ENCODE results near the gene PACC1. TPM values are rescaled to one million over a fixed set of nuclear protein-coding genes. Genes with fewer than 3 reads are reported as not detected.

Gene PACC1
- 3.4 TPM for total RNA-seq
- long read RNA-seq: 0 reads

GRCh38 chr1:212414328-212415106, at the start of gene PACC1:
PACC1 (minus strand) TSS chr1:212414886; CDS start chr1:212414757, 129 bp downstream.
- intact Hi-C loops (cut with DNase I): no loop called here
- DNase-seq (ENCODE audit: missing footprints) (peak; percentile 94), ATAC-seq (peak; percentile 98)

- ATAC-seq (no peak), DNase-seq (ENCODE audit: missing footprints) (no peak)
- intact Hi-C loops (cut with DNase I): no loop called here
These were observed 49.0 kb upstream of the PACC1 start for GRCh38 chr1:212463565-212464285.

- ATAC-seq: no peak
- intact Hi-C loops (cut with DNase I): no loop called here
These were observed 47.4 kb upstream of the PACC1 start for GRCh38 chr1:212461916-212462660.

DNA sequence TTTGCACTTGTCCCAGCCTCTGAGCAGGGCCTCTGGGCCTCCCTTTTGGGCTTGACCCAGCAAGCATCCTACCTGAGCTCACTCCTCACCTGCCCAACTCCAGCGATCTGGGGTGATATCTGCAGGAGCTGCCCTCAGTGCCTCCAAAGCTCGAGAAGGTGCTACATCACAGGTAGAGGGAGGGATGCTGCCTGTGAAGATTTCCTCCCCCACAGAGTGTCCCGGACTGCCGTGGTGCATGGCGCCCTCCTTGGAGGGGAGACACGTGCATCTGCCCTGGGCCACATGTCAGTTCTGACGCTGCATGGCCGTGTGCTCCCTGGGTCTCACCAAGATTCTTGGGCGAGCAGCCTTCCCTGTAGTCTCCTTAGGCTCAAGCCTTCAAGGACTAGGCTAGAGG, 45.7 kb upstream of the PACC1 start:
- intact Hi-C loops (cut with DNase I): no loop called here
- no peak for DNase-seq (ENCODE audit: missing footprints)
- no peak for ATAC-seq

More at GRCh38 chr1:212461916-212462660, 47.4 kb upstream of the PACC1 start:
- DNase-seq (ENCODE audit: missing footprints): no peak

- intact Hi-C loops (cut with DNase I): loop anchor here (5.0 to 10.0 kb wide), 4 partner anchors 92 to 777 kb away; partner anchors contain the start of genes DTL and INTS7
- ATAC-seq (no peak), DNase-seq (ENCODE audit: missing footprints) (no peak)
These were observed 45.0 kb upstream of the PACC1 start for GRCh38 chr1:212459656-212460055.

- ATAC-seq: no peak
- intact Hi-C loops (cut with DNase I): loop anchor here (5.0 to 10.0 kb wide), 4 partner anchors 92 to 777 kb away; partner anchors contain the start of genes DTL and INTS7
- DNase-seq (ENCODE audit: missing footprints): no peak
These were observed 44.1 kb upstream of the PACC1 start for GRCh38 chr1:212458817-212459216.

- DNase-seq (ENCODE audit: missing footprints): no peak
- ATAC-seq: no peak
- intact Hi-C loops (cut with DNase I): loop anchor here (2.0 to 10.0 kb wide), 6 partner anchors 91 to 776 kb away; partner anchors contain the start of genes DTL and INTS7
These were observed 43.2 kb upstream of the PACC1 start for GRCh38 chr1:212457740-212458338.

GRCh38 chr1:212455803-212456528, 41.3 kb upstream of the PACC1 start:
- peak; percentile 87 for DNase-seq (ENCODE audit: missing footprints)
- peak; percentile 79 for ATAC-seq
- intact Hi-C loops (cut with DNase I): loop anchor here (2.0 to 10.0 kb wide), 6 partner anchors 89 to 774 kb away; partner anchors contain the start of genes DTL and INTS7

DNA sequence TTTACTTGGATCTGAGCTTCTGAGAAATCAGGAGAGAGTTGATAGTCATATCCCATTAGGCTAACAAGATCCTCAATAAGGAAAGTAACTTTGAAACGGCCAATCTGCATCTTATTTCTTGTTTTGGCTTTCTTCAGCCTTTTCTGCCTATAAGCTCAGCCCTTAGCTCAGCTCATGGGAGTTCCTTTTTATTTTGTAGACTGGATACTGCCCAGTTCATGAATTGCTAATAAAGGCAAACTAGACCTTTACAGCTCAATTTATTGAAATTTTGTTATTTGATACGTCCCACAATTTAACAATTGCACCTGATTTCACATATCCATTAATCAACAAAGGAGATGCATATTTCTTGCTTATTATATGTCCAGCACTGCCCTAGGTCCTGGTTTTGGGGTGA, 40.7 kb upstream of the PACC1 start:
- no peak for ATAC-seq
- intact Hi-C loops (cut with DNase I): loop anchor here (5.0 to 10.0 kb wide), 4 partner anchors 88 to 773 kb away; partner anchors contain the start of genes DTL and INTS7
- DNase-seq (ENCODE audit: missing footprints): no peak

DNA sequence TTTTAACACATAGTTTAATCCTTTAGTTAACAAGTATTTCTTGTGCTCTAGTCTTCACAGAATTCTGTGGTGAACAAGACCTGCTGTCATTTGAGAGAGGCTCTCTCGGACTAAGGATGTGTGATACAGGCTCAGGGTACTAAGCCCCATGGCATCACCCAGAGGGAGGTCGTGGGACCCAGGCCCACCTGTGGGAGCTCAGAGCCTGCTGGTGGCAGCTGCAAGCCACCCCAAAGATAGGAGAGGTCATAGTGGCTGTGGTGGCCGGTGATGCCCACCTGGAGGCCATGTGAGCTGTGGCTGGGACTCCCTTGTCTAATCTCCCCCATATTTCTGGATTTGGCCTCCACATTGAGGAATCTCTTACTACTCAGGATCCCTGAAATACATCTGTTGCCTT, 40.1 kb upstream of the PACC1 start:
- intact Hi-C loops (cut with DNase I): loop anchor here (5.0 to 10.0 kb wide), 5 partner anchors 87 to 772 kb away; partner anchors contain the start of genes DTL, INTS7 and PPP2R5A
- DNase-seq (ENCODE audit: missing footprints) (no peak), ATAC-seq (no peak)

GRCh38 chr1:212453156-212453857, 38.6 kb upstream of the PACC1 start:
- DNase-seq (ENCODE audit: missing footprints): no peak
- intact Hi-C loops (cut with DNase I): loop anchor here (5.0 to 10.0 kb wide), 2 partner anchors 166 to 419 kb away; partner anchors contain the start of genes DTL, INTS7 and PPP2R5A
- no peak for ATAC-seq

DNA sequence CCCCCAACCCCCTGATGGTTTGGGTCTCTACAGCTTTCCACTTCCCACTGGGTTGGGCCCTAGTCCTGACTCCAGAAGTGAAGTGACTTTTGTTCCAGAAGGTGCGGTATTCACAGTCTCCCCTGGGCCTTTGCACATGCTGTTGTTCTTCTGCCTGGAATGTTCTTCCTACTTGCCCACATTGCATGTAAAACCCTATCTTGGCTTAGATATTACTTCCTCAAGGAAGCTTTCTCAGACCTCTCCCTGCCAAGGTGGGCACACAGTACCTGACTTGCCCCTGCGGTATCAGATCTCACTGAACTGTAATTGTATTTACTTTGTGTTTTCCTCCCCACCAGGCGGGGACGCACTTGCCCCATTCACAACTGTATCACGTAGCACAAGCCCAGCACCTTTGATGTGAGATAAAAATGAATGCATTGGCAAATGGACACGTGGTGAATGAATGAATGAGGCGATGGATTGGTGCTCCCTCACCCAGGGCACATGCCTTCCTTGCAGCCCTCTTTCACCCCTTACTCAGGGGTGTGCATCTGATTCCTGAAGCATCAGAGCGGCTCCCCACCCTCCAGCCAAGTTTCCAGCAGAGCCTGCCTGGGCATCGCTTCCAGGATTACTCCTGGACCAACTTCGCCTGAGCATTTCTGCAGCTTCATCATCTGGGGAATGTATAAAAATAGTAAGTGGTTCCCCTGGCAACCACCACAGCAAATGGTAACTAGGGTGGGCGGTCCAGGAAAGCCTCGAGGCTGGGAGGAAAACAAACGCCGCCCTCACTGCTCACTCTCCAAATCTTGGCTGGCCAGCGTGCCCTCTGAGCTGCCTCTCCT, 37.9 kb upstream of the PACC1 start:
- no peak for DNase-seq (ENCODE audit: missing footprints)
- intact Hi-C loops (cut with DNase I): loop anchor here (5.0 to 10.0 kb wide), 2 partner anchors 165 to 418 kb away; partner anchors contain the start of genes DTL, INTS7 and PPP2R5A
- ATAC-seq: peak; percentile 62

DNA sequence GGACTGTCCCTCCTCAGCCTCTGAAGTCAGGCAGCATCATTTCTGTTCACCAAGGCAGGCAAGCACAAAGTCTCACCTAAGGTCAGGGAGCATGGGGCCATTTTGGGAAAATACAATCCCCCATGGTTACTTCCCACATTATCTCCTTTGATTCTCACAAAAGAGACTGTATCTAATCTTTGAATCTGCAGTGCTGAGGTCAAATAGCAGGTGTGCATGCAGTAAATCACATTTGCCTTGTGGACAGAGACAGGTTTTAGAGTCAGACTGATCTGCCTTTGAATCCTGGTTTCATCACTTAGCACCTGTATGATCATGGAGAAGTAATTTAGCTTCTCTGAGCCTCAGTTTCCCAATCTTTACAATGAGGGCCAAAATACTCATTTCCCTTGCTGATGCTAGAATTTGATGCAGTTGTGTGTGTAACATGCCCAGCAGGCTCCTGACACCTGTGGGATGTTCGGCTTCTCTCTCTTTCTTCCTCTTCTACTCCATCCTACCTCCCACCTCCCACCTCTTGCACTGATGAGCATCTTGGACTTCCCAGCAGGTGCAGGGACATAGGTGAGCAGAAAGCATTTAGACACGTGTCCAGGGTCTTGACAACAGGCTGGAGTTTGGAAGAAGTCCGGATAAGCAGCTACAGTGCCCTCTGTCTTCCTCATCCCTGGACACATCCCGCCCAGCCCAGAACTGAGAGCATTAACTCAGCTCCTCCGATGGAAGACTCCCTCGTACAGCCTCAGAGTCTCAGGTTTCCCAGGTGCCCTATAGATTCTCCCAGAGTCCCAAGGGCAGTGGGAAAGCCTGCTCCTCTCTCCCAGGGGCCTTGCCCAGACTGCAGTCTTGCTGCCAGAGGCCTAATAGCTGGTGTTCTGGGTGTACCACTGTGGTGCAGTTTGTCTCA, 37.0 kb upstream of the PACC1 start:
- DNase-seq (ENCODE audit: missing footprints) (no peak), ATAC-seq (no peak)
- intact Hi-C loops (cut with DNase I): loop anchor here (2.0 to 10.0 kb wide), 3 partner anchors 19 to 417 kb away; partner anchors contain the start of genes DTL, INTS7, NENF and PPP2R5A

- intact Hi-C loops (cut with DNase I): loop anchor here (2.0 to 10.0 kb wide), 3 partner anchors 18 to 416 kb away; partner anchors contain the start of genes DTL, INTS7, NENF and PPP2R5A
- DNase-seq (ENCODE audit: missing footprints): no peak
These were observed 35.7 kb upstream of the PACC1 start for GRCh38 chr1:212450331-212450881.

DNA sequence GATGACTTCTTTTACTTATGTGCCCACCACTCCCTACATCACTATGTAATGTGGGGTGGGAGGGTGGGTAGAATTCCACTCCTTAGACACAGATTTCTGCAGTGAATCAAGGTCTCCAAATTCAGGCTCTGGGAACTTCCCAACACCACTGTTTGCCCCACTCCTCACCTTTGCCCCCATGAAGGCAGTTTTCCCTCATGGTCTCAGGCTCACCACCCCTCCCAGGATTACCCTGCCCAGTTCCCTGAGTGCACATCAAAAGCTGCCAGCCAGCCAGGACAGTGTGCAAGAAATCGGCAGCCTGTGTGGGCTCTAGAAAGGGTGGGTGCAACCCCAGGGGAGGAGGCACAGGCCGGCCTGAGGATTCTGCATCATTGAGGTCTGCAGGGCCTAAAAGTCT, 32.8 kb upstream of the PACC1 start:
- DNase-seq (ENCODE audit: missing footprints) (no peak), ATAC-seq (no peak)
- intact Hi-C loops (cut with DNase I): no loop called here

More at GRCh38 chr1:212450331-212450881, 35.7 kb upstream of the PACC1 start:
- peak; percentile 31 for ATAC-seq

Measured in Right ventricle myocardium inferior (tissue), 1 donor.